Right hindlimb (tissue), 1 donor: ENCODE data around the gene MYO5B.
A peak's percentile ranks its signal among the peaks of the same experiment; 100 is the strongest.
"Not testable (repeated sequence)": the region's sequence is repeated elsewhere in the genome, so short reads cannot be mapped to it uniquely, and the experiment has no call there.

Experiments
- DNase-seq: peaks from one replicate; pipeline ENCODE4 v3.0.0-alpha.2; 2018

Gene MYO5B

DNA sequence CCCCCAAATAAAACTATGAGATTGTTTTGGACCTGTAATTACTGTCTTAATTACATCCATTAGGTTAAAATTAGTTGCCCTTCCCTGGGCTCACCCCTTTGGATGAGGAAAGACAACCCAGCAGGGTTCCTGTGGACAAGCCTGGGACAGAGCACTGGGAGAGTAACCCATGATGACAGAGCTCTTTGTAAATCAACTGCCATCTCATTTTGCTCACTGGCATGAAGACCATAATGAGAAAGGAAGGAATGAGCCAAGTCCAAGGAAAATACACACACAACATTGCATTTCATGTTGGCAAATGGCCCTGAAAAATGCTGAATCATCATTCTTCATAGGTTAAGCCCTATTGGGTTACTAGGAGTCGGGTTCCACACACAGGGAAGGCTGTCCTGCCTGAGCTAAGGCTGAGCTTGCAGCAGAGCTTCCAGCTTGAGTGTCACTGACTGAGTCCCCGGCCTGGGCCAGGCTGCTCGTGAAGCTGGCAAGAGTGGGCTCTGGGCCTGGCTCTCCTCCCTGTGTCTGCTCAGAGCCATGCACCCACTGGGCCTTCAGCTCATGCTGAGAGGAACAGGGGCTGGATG, 287.5 kb downstream of the MYO5B start:
- no peak for DNase-seq

DNA sequence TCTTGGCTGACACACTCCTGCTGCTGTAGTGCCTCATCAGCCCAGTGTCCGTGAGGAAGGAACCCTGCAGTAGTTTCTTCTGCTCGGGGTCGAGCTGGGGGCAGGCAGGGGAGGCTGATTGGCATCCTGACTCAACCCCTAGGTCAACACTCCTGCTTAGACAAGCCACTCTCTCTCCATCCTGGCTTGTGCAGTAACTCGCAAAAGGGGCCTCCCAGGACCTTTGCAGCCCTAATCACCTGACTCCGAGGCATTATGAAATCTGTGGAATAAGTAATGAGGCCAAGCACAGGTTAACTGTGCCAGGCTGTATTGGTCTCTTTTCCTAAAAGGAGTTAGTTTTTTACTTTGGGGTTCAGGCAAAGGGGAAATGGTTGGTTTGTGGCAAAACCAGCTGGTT, 289.2 kb downstream of the MYO5B start:
- DNase-seq = no peak

DNA sequence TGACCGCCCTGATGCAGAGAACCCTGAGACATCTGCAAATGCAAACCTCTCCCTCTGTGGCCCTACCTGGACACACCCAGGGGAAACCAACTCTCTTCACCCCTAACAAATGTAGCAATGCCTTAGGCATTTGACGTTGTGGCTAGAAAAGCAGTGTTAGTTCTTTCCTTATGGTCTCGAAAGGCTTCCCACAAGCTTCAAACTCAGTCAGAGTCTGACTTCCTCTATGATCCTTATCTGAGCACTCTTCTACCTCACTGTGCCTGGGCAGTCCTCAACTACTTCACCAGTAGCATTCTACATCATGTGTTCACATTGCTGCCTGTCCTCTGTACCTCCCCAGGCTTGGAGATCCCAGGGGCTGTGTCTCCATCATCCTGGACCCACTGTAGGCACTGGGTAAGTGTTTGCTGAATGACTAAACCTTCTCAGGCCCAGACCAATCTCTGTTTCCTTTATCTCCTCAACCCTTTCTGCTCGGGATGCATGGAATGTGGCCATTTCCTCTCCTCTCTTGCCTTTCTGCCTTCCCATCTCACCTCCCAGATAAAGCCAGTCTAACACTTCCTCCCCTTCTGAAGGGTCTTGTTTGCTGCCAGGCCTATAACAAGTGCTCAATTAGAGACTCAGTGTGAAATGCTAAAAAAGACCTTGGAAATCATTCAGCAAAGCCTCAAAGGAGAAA, 289.9 kb downstream of the MYO5B start:
- no peak for DNase-seq

GRCh38 chr18:49901862-49902340, 293.0 kb downstream of the MYO5B start:
- no peak for DNase-seq

GRCh38 chr18:49899657-49900330, 295.2 kb downstream of the MYO5B start:
- no peak for DNase-seq

- peak; percentile 69 for DNase-seq
Observed at GRCh38 chr18:49898421-49898820, 296.5 kb downstream of the MYO5B start.

DNA sequence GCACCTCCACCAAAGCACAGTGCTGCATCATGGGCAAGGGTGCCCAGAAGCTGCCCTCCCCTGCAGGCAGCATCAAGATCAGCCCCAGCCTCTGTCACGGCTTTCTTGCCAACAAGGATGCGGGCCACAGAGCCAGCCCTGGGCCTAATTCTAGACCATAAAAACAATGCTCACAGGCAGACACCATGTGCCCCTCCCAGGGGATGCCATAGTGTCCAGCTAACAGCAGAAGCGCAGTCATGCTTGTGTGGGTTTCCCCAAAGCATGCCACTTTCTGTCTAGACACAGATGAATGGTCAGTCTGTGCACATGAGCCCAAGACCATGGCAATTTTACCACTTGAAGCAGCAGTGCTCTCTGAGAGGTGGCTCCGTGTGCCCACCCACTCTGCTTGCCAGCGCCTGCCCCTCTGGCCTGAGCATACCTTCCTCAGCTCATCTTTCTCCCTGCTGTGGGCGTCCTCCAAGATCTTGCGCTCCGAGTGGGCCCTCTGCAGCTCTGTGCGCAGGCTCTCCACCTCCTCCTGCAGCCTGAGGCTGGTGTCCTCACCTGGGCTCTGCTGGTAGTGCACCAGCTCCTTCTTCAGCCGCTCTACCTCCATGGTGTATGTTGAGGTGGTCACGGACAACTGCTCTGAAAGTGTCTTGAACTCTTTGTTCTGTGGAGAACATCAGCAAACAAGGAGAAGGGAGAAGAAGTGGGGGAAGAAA, 300.3 kb downstream of the MYO5B start:
- no peak for DNase-seq

DNA sequence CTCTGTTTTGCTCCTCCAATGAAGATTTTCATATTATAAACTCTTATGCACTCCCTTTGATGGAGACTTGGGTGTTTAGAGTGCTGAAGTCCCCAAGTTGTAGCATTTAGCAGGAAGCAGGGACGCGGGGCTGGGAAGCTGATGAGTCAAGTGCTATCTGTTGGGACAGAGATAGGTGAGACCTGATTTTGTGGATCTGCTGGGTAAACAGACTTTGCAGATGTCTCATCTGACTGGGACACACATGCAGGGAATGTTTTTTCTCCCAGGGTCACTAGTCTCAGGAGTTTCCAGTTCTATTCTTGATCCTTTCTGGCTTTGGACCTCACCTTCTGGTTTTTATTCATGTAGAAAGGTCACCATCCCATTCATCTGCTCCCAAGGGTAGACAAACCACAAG, 301.9 kb downstream of the MYO5B start:
- no peak for DNase-seq

GRCh38 chr18:49892148-49892924, 302.6 kb downstream of the MYO5B start:
- DNase-seq = no peak

DNA sequence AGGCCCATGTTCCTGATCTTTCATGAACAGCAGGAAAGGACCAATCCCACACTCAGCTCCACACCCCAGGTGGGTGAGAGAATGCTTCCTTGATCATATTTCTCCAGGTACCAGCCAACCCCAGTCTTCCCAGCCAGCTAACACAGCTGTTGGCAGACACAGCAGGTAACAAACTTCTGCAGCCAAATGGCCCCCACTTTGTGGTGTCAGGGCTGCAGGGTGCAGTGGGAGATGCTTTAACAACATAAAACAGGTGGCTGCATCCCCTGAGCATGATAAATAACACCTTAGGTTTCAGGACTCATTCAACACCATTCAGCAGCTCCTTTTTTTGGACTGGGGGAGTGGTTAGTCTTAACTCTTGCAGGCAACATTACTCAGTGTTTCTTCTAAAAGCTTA, 304.9 kb downstream of the MYO5B start:
- DNase-seq = no peak

GRCh38 chr18:49889552-49889951, 305.4 kb downstream of the MYO5B start:
- not testable (repeated sequence) for DNase-seq

GRCh38 chr18:49886891-49887764, 307.8 kb downstream of the MYO5B start:
- no peak for DNase-seq

GRCh38 chr18:49884959-49885358, 310.0 kb downstream of the MYO5B start:
- no peak for DNase-seq

- no peak for DNase-seq
Observed at GRCh38 chr18:49884465-49884864, 310.5 kb downstream of the MYO5B start.

GRCh38 chr18:49880661-49881060, 314.3 kb downstream of the MYO5B start:
- no peak for DNase-seq

GRCh38 chr18:49879271-49879580, 315.7 kb downstream of the MYO5B start:
- DNase-seq = no peak

DNA sequence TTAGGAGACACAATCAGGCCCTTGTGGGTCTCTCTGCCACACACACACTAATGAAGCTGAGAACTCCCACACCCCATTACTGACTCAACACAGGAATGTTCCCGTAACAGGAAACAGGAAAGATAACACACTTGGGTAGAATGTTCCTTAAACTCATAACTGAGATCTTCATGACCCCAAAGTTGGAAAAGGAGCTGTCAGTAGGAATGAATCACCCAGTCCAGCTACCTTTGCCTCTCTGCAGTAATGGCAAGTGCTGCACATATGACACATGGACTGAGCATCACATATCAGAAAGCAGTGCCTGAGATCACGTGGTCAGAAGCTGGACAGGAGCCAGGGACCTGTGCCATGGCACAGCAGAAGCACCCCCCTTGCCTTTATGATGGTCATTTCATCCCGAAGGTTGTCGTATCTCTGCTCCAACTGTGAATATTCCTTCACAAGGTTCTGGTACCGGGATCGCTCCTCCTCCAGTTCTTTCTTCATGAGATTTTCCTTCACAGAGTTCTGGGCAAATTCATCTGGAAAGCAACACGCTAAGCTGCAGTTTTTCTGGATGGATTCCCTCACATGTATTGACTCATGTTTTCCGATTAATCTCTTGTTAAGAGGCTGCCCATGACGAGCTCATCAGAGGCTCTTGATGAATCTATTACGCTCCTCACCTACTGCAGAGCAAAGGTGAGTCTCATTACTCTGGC, 316.2 kb downstream of the MYO5B start:
- DNase-seq = no peak

DNA sequence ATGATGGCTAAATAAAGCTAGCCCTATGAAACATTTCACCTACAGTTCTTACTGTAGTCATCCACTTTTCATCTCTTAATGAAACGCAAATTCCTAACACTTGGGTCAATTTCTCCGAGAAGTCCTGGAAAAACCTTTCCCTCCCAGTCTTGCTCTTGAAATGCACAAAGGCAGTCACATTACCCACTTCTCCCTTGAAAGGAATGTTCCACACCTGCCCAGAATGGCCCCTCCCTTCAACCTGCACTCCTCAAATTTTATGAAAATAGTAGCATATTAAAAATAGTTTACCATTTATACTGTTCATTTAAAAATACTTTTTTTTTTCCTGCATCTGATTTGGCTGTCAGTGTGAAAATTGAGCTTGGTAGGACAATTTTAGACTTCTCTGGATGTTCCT, 316.9 kb downstream of the MYO5B start:
- DNase-seq = no peak

- no peak for DNase-seq
Observed at GRCh38 chr18:49876536-49876935, 318.4 kb downstream of the MYO5B start.

DNA sequence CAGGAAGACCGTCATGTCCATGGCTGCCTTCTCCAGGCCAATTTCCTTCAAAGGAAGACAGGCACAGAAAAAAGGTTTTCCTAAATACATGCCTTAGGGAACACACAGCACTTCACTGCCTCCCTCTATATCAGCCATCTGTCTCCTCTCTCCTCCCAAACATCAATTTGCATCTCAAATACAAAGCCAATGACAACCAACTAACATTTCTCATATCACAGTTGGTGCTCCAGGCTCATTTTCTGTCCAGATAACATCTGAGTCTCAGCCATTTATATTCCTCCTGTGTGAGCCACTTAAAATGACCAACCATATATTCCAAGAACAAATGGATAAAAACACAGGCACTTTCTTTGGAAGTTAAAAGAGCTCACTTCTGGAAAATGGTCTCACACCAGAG, 319.2 kb downstream of the MYO5B start:
- DNase-seq = no peak

GRCh38 chr18:49875155-49875554, 319.8 kb downstream of the MYO5B start:
- no peak for DNase-seq
